ENCODE data around the gene PAPOLB. TPM values are rescaled to one million over a fixed set of nuclear protein-coding genes. Genes with fewer than 3 reads are reported as not detected.
A peak's percentile ranks its signal among the peaks of the same experiment; 100 is the strongest.

Gene PAPOLB
- total RNA-seq, 1 experiment from 2014 or later: 0.07 TPM

DNA sequence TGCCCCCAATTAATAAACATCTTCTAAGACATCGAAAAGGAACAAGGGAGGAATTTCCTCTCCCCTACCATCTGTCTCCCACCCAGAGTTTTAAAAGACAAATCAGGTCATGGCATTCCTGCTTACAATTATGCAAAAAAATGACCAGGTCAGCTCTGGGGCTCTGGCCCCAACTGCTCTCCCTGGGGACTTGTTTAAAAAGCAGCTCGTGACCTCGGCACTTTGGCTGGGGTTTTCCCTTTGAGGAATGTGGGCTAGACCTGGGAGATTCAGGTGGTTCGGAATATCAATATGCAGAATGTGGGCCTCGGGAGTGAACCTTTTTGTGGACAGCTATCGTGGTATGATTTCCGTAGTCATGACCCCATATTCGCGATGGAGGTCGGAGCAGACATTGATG lies 22.3 kb upstream of the PAPOLB start:
- no TSS peak for BruUV-seq (replicated peaks)
- Mint-ChIP-seq H3K36me3 (ENCODE audit: insufficient read depth, unreplicated experiment) (peaks cover 5% of the 10 kb centered on the region), H3K9me3 (ENCODE audit: low read depth, unreplicated experiment) (no peaks in the 10 kb centered on the region), H3K27ac (ENCODE audit: unreplicated experiment) (no peak overlapping the region), H3K27me3 (ENCODE audit: unreplicated experiment) (peaks cover 33% of the 10 kb centered on the region), H3K4me1 (ENCODE audit: low read depth, unreplicated experiment) (no peaks in the 10 kb centered on the region), H3K4me3 (ENCODE audit: low read depth, unreplicated experiment) (peak overlapping the region; percentile 53)
- CTCF ChIA-PET: interaction anchor here (0.5 to 1.6 kb wide), 11 partner anchors 14 to 280 kb away, joined by 3 to 7 read pairs (median 3); no protein-coding TSS in a partner anchor
- TF ChIP-seq, protein P1, sequence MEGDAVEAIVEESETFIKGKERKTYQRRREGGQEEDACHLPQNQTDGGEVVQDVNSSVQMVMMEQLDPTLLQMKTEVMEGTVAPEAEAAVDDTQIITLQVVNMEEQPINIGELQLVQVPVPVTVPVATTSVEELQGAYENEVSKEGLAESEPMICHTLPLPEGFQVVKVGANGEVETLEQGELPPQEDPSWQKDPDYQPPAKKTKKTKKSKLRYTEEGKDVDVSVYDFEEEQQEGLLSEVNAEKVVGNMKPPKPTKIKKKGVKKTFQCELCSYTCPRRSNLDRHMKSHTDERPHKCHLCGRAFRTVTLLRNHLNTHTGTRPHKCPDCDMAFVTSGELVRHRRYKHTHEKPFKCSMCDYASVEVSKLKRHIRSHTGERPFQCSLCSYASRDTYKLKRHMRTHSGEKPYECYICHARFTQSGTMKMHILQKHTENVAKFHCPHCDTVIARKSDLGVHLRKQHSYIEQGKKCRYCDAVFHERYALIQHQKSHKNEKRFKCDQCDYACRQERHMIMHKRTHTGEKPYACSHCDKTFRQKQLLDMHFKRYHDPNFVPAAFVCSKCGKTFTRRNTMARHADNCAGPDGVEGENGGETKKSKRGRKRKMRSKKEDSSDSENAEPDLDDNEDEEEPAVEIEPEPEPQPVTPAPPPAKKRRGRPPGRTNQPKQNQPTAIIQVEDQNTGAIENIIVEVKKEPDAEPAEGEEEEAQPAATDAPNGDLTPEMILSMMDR (IDR thresholded peaks at IDR 0.05; ENCODE audit: unreplicated experiment): no peak
- intact Hi-C loops (cut with micrococcal nuclease; ENCODE audit: unreplicated experiment): no loop called here
- no peak for DNase-seq

DNA sequence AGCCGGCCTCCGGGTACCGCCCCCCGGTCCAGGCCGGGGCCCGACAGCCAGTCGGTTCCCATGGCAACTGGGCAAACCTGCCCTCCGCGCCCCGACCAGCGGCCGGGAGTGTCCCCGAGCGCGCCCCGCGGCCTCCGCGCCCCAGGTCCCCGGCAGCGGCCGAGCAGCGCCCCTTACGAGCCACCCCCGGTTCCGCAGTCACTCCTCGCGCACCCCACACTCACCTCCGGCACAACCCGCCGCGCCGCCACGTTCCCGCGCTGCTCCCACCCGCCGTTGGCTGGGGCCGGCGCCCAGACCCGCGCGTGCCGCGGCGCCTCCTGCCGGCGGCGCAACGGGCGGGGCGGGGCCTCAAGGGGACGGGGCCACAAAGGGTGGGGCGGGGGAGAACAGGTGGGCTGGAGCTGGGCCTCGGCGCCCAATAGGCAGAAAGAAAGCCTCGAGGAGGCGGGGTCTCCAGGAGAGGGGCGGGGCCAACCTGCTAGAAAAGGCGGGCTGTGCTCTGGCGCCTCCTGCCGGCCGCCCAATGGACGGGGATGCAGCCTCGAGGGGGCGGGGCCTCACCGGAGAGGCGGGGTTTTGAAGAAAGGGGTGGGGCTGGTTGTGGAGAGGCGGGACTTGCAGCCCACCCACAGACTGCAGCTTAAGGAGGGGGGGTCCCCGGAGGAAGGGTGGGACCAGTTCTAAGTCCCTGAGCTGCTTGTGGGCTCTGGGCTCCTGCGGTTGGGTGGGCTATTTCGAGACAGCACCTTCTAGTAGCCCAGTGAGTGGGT lies 21.7 kb upstream of the PAPOLB start, which contains the start of gene RADIL:
Gene RADIL, minus strand, starts transcription at position 345 of the 773 bp plus-strand sequence. CDS start 5,577 bp downstream, outside the sequence.
- intact Hi-C loops (cut with micrococcal nuclease; ENCODE audit: unreplicated experiment): no loop called here
- H3K27me3 Mint-ChIP-seq (ENCODE audit: unreplicated experiment): peaks cover 31% of the 10 kb centered on the region
- H3K4me1 Mint-ChIP-seq (ENCODE audit: low read depth, unreplicated experiment): no peaks in the 10 kb centered on the region
- peak; percentile 97 for DNase-seq
- no peak within 1 kb of the TSS for H3K27ac Mint-ChIP-seq (ENCODE audit: unreplicated experiment)
- TF ChIP-seq, protein P1 (IDR thresholded peaks at IDR 0.05; ENCODE audit: unreplicated experiment): peak; percentile 91
- CTCF ChIA-PET: interaction anchor here (0.6 to 1.6 kb wide), 13 partner anchors 8 to 280 kb away, joined by 3 to 7 read pairs (median 3); no protein-coding TSS in a partner anchor
- BruUV-seq (replicated peaks): no TSS peak
- peaks cover 5% of the 10 kb centered on the region for H3K36me3 Mint-ChIP-seq (ENCODE audit: insufficient read depth, unreplicated experiment)
- no peaks in the 10 kb centered on the region for H3K9me3 Mint-ChIP-seq (ENCODE audit: low read depth, unreplicated experiment)
- peak within 1 kb of the TSS; percentile 53 for H3K4me3 Mint-ChIP-seq (ENCODE audit: low read depth, unreplicated experiment)

DNA sequence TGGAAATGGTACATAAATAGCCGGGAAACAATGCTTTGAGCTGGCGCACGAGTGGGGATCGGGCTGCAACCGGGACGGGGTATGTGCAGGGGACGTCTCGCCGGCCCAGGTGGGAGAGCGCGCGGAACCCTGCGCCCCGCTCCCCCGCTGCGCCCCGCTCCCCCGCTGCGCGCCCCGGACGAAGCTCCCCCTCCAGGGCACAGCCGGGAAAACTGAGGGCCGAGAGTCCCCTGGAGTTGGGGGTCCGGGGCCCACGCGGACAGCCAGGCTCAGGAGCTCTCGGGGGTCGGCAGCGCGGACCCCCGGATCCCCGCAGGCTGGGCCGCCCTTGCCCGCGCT lies 21.2 kb upstream of the PAPOLB start:
- Mint-ChIP-seq H3K27me3 (ENCODE audit: unreplicated experiment) (peaks cover 31% of the 10 kb centered on the region), H3K27ac (ENCODE audit: unreplicated experiment) (no peak overlapping the region), H3K4me1 (ENCODE audit: low read depth, unreplicated experiment) (no peaks in the 10 kb centered on the region), H3K9me3 (ENCODE audit: low read depth, unreplicated experiment) (no peaks in the 10 kb centered on the region), H3K4me3 (ENCODE audit: low read depth, unreplicated experiment) (peak overlapping the region; percentile 53), H3K36me3 (ENCODE audit: insufficient read depth, unreplicated experiment) (peaks cover 5% of the 10 kb centered on the region)
- intact Hi-C loops (cut with micrococcal nuclease; ENCODE audit: unreplicated experiment): no loop called here
- CTCF ChIA-PET: interaction anchor here (0.6 to 1.6 kb wide), 9 partner anchors 9 to 206 kb away, joined by 3 to 4 read pairs (median 3); no protein-coding TSS in a partner anchor
- no peak for DNase-seq
- TF ChIP-seq, protein P1 (IDR thresholded peaks at IDR 0.05; ENCODE audit: unreplicated experiment): no peak
- BruUV-seq (replicated peaks): no TSS peak

DNA sequence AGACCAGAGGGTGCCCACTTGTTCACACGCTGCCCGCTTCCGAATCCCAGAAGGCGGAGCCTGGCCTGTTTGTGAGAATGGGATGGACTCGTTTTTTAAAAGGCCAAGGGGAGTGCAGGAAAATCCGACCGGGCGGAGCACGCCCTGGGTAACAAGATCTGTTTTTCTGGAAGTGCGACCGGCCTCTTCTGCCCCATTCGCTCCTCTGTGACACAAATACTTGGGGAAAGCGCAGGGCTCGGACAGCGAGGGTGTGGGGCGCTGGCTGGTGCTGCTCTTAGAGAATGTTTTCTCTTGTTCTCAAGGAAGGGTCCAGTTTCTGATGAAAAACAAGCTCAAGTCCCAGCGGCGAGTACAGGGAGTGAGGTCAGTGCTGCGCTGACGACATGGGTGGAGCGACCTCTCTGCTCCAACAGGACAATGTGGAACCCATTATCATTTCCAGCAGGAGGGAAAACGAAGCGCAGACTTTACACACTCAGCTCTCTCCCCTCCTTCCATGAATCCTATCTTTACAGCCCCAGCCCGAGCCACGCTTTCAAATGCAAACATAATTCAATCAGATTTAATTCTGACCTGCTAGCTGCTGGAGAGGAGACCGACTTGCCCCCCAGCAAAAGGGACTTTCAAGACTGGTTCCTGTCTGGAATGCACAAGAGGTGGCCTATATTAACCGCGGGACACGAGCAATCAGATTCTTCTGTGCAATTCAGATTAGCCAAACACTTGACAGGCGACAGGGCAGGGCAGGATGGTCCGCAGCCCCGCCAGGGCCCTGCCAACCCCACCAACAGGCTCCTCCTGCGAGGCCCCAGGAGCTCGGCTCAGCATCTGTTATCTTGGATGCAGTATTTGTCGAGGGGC lies 20.6 kb upstream of the PAPOLB start:
- H3K9me3 Mint-ChIP-seq (ENCODE audit: low read depth, unreplicated experiment): no peaks in the 10 kb centered on the region
- CTCF ChIA-PET: interaction anchor here (0.6 to 1.6 kb wide), 4 partner anchors 10 to 84 kb away, joined by 3 to 4 read pairs (median 4); no protein-coding TSS in a partner anchor
- intact Hi-C loops (cut with micrococcal nuclease; ENCODE audit: unreplicated experiment): no loop called here
- peaks cover 31% of the 10 kb centered on the region for H3K27me3 Mint-ChIP-seq (ENCODE audit: unreplicated experiment)
- no peak for DNase-seq
- H3K36me3 Mint-ChIP-seq (ENCODE audit: insufficient read depth, unreplicated experiment): peaks cover 5% of the 10 kb centered on the region
- no TSS peak for BruUV-seq (replicated peaks)
- peak overlapping the region; percentile 53 for H3K4me3 Mint-ChIP-seq (ENCODE audit: low read depth, unreplicated experiment)
- H3K27ac Mint-ChIP-seq (ENCODE audit: unreplicated experiment): no peak overlapping the region
- TF ChIP-seq, protein P1 (IDR thresholded peaks at IDR 0.05; ENCODE audit: unreplicated experiment): no peak
- H3K4me1 Mint-ChIP-seq (ENCODE audit: low read depth, unreplicated experiment): no peaks in the 10 kb centered on the region

Measured in Calu3 (cell line).